ENCODE data around the gene CEP41.

- TF ChIP-seq, protein P1, sequence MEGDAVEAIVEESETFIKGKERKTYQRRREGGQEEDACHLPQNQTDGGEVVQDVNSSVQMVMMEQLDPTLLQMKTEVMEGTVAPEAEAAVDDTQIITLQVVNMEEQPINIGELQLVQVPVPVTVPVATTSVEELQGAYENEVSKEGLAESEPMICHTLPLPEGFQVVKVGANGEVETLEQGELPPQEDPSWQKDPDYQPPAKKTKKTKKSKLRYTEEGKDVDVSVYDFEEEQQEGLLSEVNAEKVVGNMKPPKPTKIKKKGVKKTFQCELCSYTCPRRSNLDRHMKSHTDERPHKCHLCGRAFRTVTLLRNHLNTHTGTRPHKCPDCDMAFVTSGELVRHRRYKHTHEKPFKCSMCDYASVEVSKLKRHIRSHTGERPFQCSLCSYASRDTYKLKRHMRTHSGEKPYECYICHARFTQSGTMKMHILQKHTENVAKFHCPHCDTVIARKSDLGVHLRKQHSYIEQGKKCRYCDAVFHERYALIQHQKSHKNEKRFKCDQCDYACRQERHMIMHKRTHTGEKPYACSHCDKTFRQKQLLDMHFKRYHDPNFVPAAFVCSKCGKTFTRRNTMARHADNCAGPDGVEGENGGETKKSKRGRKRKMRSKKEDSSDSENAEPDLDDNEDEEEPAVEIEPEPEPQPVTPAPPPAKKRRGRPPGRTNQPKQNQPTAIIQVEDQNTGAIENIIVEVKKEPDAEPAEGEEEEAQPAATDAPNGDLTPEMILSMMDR (IDR thresholded peaks at IDR 0.05; ENCODE audit: low read length) = no peak
- no peak for TF ChIP-seq EZH2 (optimal IDR thresholded peaks at IDR 0.05; ENCODE audit: low read depth, low read length)
Measured at GRCh38 chr7:130454959-130455358, 14.1 kb upstream of the CEP41 start.
